NB4 (cell line): ENCODE measurements around the gene PDZRN3.

Source experiments
- DNase-seq: peaks from one replicate; pipeline ENCODE4 v3.0.0; 2010; ENCODE audit warnings: low read depth
- H3K4me3 ChIP-seq: one replicate; pipeline ENCODE4 v1.5.1; 2011; ENCODE audit warnings: mild to moderate bottlenecking, low read depth, low read length, moderate library complexity
- MAX ChIP-seq: IDR thresholded peaks from 2 replicates; pipeline ENCODE4 v1.6.1; 2011; ENCODE audit warnings: low read depth, low read length
- MYC ChIP-seq: IDR thresholded peaks from 2 replicates; pipeline ENCODE4 v1.6.1; 2011; ENCODE audit warnings: low read depth, low read length
- POLR2A ChIP-seq: IDR thresholded peaks from 2 replicates; pipeline ENCODE4 v1.6.1; 2011; ENCODE audit warnings: mild to moderate bottlenecking; ENCODE audit not compliant: insufficient read length; ENCODE audit errors: extremely low read depth
- TF ChIP-seq, protein P1 (sequence below): IDR thresholded peaks from one replicate; pipeline ENCODE4 v1.5.1; 2012; ENCODE audit warnings: low read depth, low read length

PDZRN3 gene

DNA sequence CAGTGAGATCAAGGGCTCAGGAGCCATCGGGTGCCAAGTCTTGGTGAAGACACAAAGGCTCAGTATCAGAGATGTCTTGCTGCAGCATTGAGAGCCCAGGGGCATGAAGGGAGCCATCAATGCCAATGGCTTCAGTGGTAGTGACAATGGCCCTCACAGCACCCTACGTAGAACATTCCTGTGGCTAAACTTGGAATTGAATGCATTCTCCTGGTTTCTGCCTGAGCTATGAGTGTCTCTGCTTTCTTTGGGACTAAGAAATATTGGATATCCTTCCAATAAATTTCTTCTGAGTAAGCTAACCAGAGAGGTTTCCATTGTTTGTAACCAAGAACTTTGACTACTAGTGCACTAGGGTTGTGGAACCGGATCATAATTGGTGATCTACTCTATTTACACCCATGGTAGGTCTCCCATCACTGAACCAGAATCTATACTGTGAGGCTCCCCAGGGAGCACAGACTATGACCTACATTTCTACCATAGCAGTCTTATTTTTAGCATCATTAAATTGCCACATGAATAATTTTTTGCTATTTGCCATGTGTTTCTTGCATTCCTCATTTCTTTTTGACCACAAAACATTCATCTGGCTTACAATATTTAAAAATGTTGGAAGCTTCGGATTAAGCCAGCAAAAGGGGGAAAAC, 31.6 kb upstream of the PDZRN3 start:
- no peak for DNase-seq
- TF ChIP-seq, protein P1, sequence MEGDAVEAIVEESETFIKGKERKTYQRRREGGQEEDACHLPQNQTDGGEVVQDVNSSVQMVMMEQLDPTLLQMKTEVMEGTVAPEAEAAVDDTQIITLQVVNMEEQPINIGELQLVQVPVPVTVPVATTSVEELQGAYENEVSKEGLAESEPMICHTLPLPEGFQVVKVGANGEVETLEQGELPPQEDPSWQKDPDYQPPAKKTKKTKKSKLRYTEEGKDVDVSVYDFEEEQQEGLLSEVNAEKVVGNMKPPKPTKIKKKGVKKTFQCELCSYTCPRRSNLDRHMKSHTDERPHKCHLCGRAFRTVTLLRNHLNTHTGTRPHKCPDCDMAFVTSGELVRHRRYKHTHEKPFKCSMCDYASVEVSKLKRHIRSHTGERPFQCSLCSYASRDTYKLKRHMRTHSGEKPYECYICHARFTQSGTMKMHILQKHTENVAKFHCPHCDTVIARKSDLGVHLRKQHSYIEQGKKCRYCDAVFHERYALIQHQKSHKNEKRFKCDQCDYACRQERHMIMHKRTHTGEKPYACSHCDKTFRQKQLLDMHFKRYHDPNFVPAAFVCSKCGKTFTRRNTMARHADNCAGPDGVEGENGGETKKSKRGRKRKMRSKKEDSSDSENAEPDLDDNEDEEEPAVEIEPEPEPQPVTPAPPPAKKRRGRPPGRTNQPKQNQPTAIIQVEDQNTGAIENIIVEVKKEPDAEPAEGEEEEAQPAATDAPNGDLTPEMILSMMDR, result no peak
- TF ChIP-seq MYC (no peak), POLR2A (no peak)
- H3K4me3 ChIP-seq, result no peak overlapping the region

DNA sequence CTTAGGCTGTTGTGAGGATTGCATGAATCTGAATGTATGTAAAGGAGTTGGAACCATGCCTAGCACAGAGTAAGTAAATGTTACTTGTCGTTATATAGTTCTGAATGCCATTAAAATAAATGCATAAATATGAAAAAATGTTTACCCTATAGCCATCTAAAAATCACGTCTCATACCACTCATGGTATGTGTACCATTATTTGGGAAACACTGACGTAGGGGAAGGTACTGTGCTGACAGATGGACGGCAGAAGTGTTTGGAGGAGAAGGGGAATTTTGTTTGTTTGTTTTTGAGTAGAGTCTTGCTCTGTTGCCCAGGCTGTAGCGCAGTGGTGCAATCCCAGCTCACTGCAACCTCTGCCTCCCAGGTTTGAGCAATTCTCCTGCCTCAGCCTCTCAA, 30.5 kb upstream of the PDZRN3 start:
- DNase-seq, result no peak
- TF ChIP-seq, protein P1, result no peak
- no peak for TF ChIP-seq MAX
- no peak overlapping the region for H3K4me3 ChIP-seq

- no peak for DNase-seq
- no peak for TF ChIP-seq MAX
- no peak for TF ChIP-seq POLR2A
- TF ChIP-seq MYC, result no peak
- TF ChIP-seq, protein P1, result no peak
- no peak overlapping the region for H3K4me3 ChIP-seq
Measured at GRCh38 chr3:73653877-73654276, 29.1 kb upstream of the PDZRN3 start.

DNA sequence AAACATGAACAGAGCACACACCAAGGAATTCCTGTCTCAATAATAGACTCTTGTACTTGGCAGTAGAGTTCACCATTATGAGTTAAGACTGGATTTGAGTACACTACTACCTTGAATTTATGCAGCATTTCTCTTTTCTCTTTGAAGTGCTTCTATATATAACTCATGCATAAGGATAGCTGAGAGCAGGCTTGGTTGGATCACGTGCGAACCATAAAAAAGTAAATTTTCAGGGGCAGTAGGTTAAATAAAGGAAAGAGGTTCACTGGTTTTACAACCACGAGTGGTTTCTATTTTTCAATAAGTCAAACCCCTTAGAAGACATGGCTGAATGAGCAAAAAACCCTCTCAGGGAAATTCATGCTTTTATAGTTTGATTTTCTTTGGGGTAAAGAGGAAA, 28.6 kb upstream of the PDZRN3 start:
- no peak overlapping the region for H3K4me3 ChIP-seq
- no peak for DNase-seq
- TF ChIP-seq MYC (no peak), POLR2A (no peak), MAX (no peak)
- TF ChIP-seq, protein P1, result no peak

DNA sequence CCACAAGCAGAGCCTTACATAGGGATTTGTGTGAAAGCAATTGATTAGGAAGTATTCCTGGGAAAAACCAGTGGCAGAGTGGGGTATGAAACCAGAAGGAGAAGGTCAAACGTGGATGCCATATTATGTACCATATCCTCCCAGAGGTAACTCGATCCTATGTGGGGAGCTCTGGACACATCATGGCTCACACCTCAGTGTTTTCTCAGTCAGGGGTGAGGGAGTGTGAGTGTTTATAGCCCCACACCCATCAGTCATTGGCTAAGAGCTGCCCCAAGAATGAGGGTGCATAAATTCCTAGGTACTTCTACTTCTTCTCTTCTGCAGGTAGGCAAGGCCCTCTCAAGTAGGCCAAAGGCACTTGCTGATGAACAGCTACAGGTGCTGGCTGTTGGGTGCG, 28.2 kb upstream of the PDZRN3 start:
- no peak for DNase-seq
- TF ChIP-seq MYC (no peak), MAX (no peak), POLR2A (no peak)
- TF ChIP-seq, protein P1, result no peak
- no peak overlapping the region for H3K4me3 ChIP-seq

DNA sequence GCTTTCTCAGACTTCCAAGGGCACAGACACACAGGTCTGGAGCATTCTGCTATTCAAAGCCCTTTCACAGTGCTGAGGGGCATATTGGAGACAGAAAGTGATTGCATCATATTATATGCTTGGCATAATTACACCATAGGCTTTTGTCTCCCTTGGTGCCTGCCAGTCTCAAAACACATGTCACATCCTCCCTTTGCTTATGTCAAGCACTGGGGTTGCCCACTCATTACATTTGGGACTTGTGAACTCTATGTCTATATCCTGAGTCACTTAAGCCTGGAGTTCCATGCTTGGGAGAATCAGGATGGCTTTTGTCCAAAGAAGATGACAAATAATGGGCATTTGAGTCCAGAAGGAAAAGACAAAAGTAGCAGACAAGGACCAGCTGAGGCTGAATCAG, 12.3 kb upstream of the PDZRN3 start:
- no peak for TF ChIP-seq MYC
- TF ChIP-seq MAX, result no peak
- TF ChIP-seq POLR2A, result no peak
- TF ChIP-seq, protein P1, result no peak
- no peak overlapping the region for H3K4me3 ChIP-seq
- DNase-seq, result no peak
